ENCODE data around the gene FBN1.

DNA sequence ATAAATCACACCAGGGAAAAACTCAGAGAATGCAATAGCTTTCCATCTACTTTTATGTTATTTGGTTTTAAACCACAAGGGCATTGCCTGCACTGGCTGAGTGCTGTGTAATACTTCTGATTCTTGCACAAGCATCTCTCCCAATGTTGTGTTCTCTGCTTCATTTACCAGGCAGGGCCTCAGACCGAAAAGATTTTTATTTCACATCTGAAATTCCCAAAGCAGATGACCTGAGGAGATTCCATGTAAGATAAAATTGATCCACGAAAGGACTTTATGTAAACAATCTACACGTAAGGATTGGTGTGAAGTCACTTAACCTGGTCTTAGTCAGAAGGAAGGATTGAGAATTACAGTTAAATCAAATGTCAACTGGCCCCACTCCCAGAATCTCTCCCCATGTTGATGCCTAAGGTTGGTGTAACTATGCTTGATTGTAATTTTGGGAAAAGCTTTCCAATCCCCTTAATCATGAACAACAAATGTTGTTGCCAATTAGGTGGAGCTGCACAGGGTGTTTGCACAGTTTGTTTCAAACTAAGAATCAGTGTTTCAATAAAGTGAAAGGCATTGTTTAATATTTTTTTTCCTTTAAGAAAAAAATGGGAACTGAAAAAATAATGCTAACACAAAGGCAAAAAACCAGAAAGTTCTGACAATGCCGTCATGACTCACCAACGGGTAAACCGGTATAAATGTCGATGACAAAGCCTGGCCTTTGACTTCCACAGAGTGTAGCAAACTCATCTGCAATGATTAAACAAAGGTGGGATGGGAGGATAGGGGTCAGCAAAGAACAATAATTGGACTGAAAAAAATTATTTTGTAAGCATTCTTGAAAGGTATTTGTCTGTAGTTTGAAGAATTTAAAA, 185.7 kb downstream of the FBN1 start:
- TF ChIP-seq, protein P1, sequence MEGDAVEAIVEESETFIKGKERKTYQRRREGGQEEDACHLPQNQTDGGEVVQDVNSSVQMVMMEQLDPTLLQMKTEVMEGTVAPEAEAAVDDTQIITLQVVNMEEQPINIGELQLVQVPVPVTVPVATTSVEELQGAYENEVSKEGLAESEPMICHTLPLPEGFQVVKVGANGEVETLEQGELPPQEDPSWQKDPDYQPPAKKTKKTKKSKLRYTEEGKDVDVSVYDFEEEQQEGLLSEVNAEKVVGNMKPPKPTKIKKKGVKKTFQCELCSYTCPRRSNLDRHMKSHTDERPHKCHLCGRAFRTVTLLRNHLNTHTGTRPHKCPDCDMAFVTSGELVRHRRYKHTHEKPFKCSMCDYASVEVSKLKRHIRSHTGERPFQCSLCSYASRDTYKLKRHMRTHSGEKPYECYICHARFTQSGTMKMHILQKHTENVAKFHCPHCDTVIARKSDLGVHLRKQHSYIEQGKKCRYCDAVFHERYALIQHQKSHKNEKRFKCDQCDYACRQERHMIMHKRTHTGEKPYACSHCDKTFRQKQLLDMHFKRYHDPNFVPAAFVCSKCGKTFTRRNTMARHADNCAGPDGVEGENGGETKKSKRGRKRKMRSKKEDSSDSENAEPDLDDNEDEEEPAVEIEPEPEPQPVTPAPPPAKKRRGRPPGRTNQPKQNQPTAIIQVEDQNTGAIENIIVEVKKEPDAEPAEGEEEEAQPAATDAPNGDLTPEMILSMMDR (IDR thresholded peaks at IDR 0.05) = no peak
- TF ChIP-seq EP300 (IDR thresholded peaks at IDR 0.05; ENCODE audit: low read depth) (no peak), POLR2A (IDR thresholded peaks at IDR 0.05) (no peak)
